Fibroblast of skin of back (primary cell): ENCODE results near the gene PTOV1.

Experiments
- DNase-seq: peaks from one replicate; pipeline ENCODE4 v3.0.0-alpha.2; 2013

The PTOV1 gene

GRCh38 chr19:49875177-49875576 lies 24.2 kb downstream of the PTOV1 start:
- no peak for DNase-seq

- peak; percentile 49 for DNase-seq
These were observed 25.0 kb downstream of the PTOV1 start for GRCh38 chr19:49875857-49876421.

- DNase-seq, result peak; percentile 98
These were observed 25.6 kb downstream of the PTOV1 start for GRCh38 chr19:49876422-49877019.

- DNase-seq, result peak; percentile 100
These were observed 26.3 kb downstream of the PTOV1 start, which contains the start of the genes AKT1S1 and TBC1D17 for GRCh38 chr19:49877020-49877878. AKT1S1 (minus strand) TSS chr19:49877355; CDS start chr19:49873295, 4,060 bp downstream. TBC1D17 (plus strand) TSS chr19:49877702; CDS start chr19:49877724, 22 bp downstream.

GRCh38 chr19:49877879-49878743 lies 27.2 kb downstream of the PTOV1 start:
- peak; percentile 97 for DNase-seq

GRCh38 chr19:49878744-49879070 lies 27.7 kb downstream of the PTOV1 start:
- no peak for DNase-seq

GRCh38 chr19:49879243-49879963 lies 28.4 kb downstream of the PTOV1 start:
- no peak for DNase-seq

GRCh38 chr19:49880162-49880869 lies 29.4 kb downstream of the PTOV1 start:
- DNase-seq, result no peak

- no peak for DNase-seq
These were observed 30.2 kb downstream of the PTOV1 start for GRCh38 chr19:49881186-49881585.

- no peak for DNase-seq
These were observed 30.9 kb downstream of the PTOV1 start for GRCh38 chr19:49881672-49882394.

- no peak for DNase-seq
These were observed 31.7 kb downstream of the PTOV1 start for GRCh38 chr19:49882643-49883042.

- DNase-seq, result no peak
These were observed 32.1 kb downstream of the PTOV1 start for GRCh38 chr19:49883094-49883493.

GRCh38 chr19:49884109-49884508 lies 33.1 kb downstream of the PTOV1 start:
- no peak for DNase-seq

GRCh38 chr19:49884760-49885159 lies 33.8 kb downstream of the PTOV1 start:
- no peak for DNase-seq

GRCh38 chr19:49887037-49887664 lies 36.2 kb downstream of the PTOV1 start:
- DNase-seq, result no peak

GRCh38 chr19:49887665-49888509 lies 36.9 kb downstream of the PTOV1 start:
- no peak for DNase-seq

- no peak for DNase-seq
These were observed 37.5 kb downstream of the PTOV1 start for GRCh38 chr19:49888510-49888824.

- no peak for DNase-seq
These were observed 38.2 kb downstream of the PTOV1 start for GRCh38 chr19:49889038-49889686.
